Prostate gland (tissue), 2 donors: Measurements from ENCODE around the gene NRARP. TPM values are rescaled to one million over a fixed set of nuclear protein-coding genes. Genes with fewer than 3 reads are reported as not detected.
A peak's percentile ranks its signal among the peaks of the same experiment; 100 is the strongest.

ENCODE experiments used
- DNase-seq: peaks from one replicate; pipeline ENCODE4 v3.0.0-alpha.2; 2019; ENCODE audit warnings: low spot score
- H3K27ac ChIP-seq, 2 donors: fragments of 200-600 bp; sonication (generic); 2 replicates each; pipeline ENCODE4 v1.5.1; 2017 to 2019
- H3K27me3 ChIP-seq: fragments of 200-600 bp; sonication (generic); replicated peaks from 2 replicates; pipeline ENCODE4 v1.5.1; 2019; ENCODE audit not compliant: insufficient read depth
- H3K36me3 ChIP-seq, 2 donors: fragments of 200-600 bp; sonication (generic); 1 replicate in 1 of 2; 2 replicates in 1 of 2; pipeline versions ENCODE4 v1.5.1 to v1.8.1; 2017 to 2019
- H3K4me1 ChIP-seq: fragments of 200-600 bp; sonication (generic); replicated peaks from 2 replicates; pipeline ENCODE4 v1.5.1; 2019
- H3K4me3 ChIP-seq, 2 donors: fragments of 200-600 bp; sonication (generic); 2 replicates each; pipeline ENCODE4 v1.5.1; 2017 to 2019
- H3K9me3 ChIP-seq: fragments of 200-600 bp; sonication (generic); 2 replicates; pipeline ENCODE4 v1.5.1; 2017
- CTCF ChIP-seq, 4 experiments: fragments of 200-600 bp in 2 of 4; fragments of 450-650 bp in 2 of 4; sonication (generic) in 2 of 4; IDR thresholded peaks; 1 replicate in 3 of 4; 2 replicates in 1 of 4; pipeline ENCODE4 v1.5.1; 2016 to 2019; ENCODE audit warnings: antibody characterized with exemption in 4 of 4, mild to moderate bottlenecking in 2 of 4, moderate library complexity in 2 of 4
- POLR2A ChIP-seq: fragments of 450-650 bp; IDR thresholded peaks from one replicate; pipeline ENCODE4 v1.6.1; 2016; ENCODE audit warnings: antibody characterized with exemption, mild to moderate bottlenecking
- POLR2AphosphoS5 ChIP-seq: sonication (generic); formaldehyde crosslinking; IDR thresholded peaks from one replicate; pipeline ENCODE4 v1.6.1; 2017; ENCODE audit warnings: antibody characterized with exemption
- WGBS: methylation state at CpG from one replicate; pipeline ENCODE4 v1.1.5; 2018; 5-methylcytosine and 5-hydroxymethylcytosine counted together
- intact Hi-C: fragments of 100-400 bp; cut with DNase I; formaldehyde crosslinking; loops from one replicate; pipeline ENCODE4 v1.14.2; 2022
- total RNA-seq, 2 donors: library from RNA; depleted of rRNA; stranded (reverse); fragments of >200 nt; gene quantifications; one replicate each; pipeline ENCODE4 v1.1.0, GENCODE V29; 2016

Gene NRARP
- total RNA-seq, 2 donors from 2014 or later: 22.4 to 24.3 TPM

- 19% methylated on average over 16 of the region's 16 CpGs for WGBS
- no peaks in the 10 kb centered on the region for H3K27me3 ChIP-seq
- H3K36me3 ChIP-seq: no peaks in the 10 kb centered on the region
- H3K9me3 ChIP-seq: no peaks in the 10 kb centered on the region
- no peak for TF ChIP-seq CTCF (IDR thresholded peaks at IDR 0.05)
- peak; percentile 40 for TF ChIP-seq POLR2AphosphoS5
- H3K27ac ChIP-seq: peak overlapping the region; percentile 78 to 94
- intact Hi-C loops: loop anchor here (10.0 kb wide), 2 partner anchors 105 to 225 kb away; no protein-coding TSS in a partner anchor
- DNase-seq: no peak
- peaks cover 26% of the 10 kb centered on the region for H3K4me1 ChIP-seq
- peak overlapping the region; percentile 40 to 55 for H3K4me3 ChIP-seq
These were observed 2.1 kb downstream of the NRARP start for GRCh38 chr9:137299938-137300337.

- peaks cover 25% of the 10 kb centered on the region for H3K4me1 ChIP-seq
- no peaks in the 10 kb centered on the region for H3K9me3 ChIP-seq
- no peaks in the 10 kb centered on the region for H3K27me3 ChIP-seq
- WGBS: 53% methylated on average over 10 of the region's 10 CpGs
- no peaks in the 10 kb centered on the region for H3K36me3 ChIP-seq
- intact Hi-C loops: loop anchor here (10.0 kb wide), 2 partner anchors 106 to 226 kb away; no protein-coding TSS in a partner anchor
- H3K27ac ChIP-seq: peak overlapping the region; percentile 78 to 94
- H3K4me3 ChIP-seq: peak overlapping the region in 1 of 2 donors; percentile 2
- DNase-seq: no peak
- TF ChIP-seq POLR2AphosphoS5 (no peak), POLR2A (no peak), CTCF (IDR thresholded peaks at IDR 0.05) (no peak)
These were observed 2.9 kb downstream of the NRARP start for GRCh38 chr9:137299203-137299565.

GRCh38 chr9:137298401-137299202 lies 3.5 kb downstream of the NRARP start:
- Histone ChIP-seq H3K4me1 (peaks cover 23% of the 10 kb centered on the region), H3K27me3 (no peaks in the 10 kb centered on the region), H3K36me3 (no peaks in the 10 kb centered on the region), H3K27ac (peak overlapping the region; percentile 78 to 94), H3K9me3 (no peaks in the 10 kb centered on the region), H3K4me3 (peak overlapping the region in 1 of 2 donors; percentile 2)
- no peak for TF ChIP-seq POLR2A
- no peak for TF ChIP-seq CTCF (IDR thresholded peaks at IDR 0.05)
- TF ChIP-seq POLR2AphosphoS5: peak; percentile 12
- WGBS: 55% methylated on average over 24 of the region's 24 CpGs
- intact Hi-C loops: loop anchor here (10.0 kb wide), 2 partner anchors 106 to 226 kb away; no protein-coding TSS in a partner anchor
- no peak for DNase-seq

- Histone ChIP-seq H3K27me3 (no peaks in the 10 kb centered on the region), H3K9me3 (no peaks in the 10 kb centered on the region), H3K27ac (peak overlapping the region; percentile 78 to 94), H3K36me3 (no peaks in the 10 kb centered on the region), H3K4me1 (peaks cover 18% of the 10 kb centered on the region), H3K4me3 (no peak overlapping the region)
- no peak for DNase-seq
- TF ChIP-seq CTCF (IDR thresholded peaks at IDR 0.05) (no peak), POLR2A (no peak), POLR2AphosphoS5 (no peak)
- 49% methylated on average over 7 of the region's 7 CpGs for WGBS
- intact Hi-C loops: loop anchor here (10.0 kb wide), 2 partner anchors 107 to 227 kb away; no protein-coding TSS in a partner anchor
These were observed 4.1 kb downstream of the NRARP start for GRCh38 chr9:137297966-137298365.
